Esophagus muscularis mucosa (tissue), 4 donors: ENCODE results near the gene GOLGA3. TPM values are rescaled to one million over a fixed set of nuclear protein-coding genes. Genes with fewer than 3 reads are reported as not detected.
"Not testable (repeated sequence)": the region's sequence is repeated elsewhere in the genome, so short reads cannot be mapped to it uniquely, and the experiment has no call there.

ENCODE experiments used
- DNase-seq: peaks from one replicate; pipeline ENCODE4 v3.0.0-alpha.2; 2017; ENCODE audit errors: extremely low spot score
- H3K27ac ChIP-seq, 4 donors: fragments of 200-600 bp; sonication (generic); replicated peaks in 1 of 4; 1 replicate in 3 of 4; 2 replicates in 1 of 4; pipeline ENCODE4 v1.5.1; 2016 to 2019; ENCODE audit warnings: mild to moderate bottlenecking in 1 of 4
- H3K27me3 ChIP-seq, 4 donors: fragments of 200-600 bp; sonication (generic); one replicate each; pipeline versions ENCODE4 v1.5.1 to v1.6.0; 2016 to 2019
- H3K36me3 ChIP-seq, 4 donors: fragments of 200-600 bp; sonication (generic); one replicate each; pipeline ENCODE4 v1.5.1; 2016 to 2019
- H3K4me1 ChIP-seq, 4 donors: fragments of 200-600 bp; sonication (generic); one replicate each; pipeline ENCODE4 v1.5.1; 2016 to 2019
- H3K4me3 ChIP-seq, 4 donors: fragments of 200-600 bp; sonication (generic); 1 replicate in 2 of 4; 2 replicates in 2 of 4; pipeline ENCODE4 v1.5.1; 2016 to 2019; ENCODE audit warnings: mild to moderate bottlenecking in 4 of 4, moderate library complexity in 1 of 4
- H3K9me3 ChIP-seq, 4 donors: fragments of 200-600 bp; sonication (generic); 1 replicate in 3 of 4; 2 replicates in 1 of 4; pipeline ENCODE4 v1.5.1; 2016 to 2019
- EP300 ChIP-seq: sonication (generic); formaldehyde crosslinking; IDR thresholded peaks from one replicate; pipeline ENCODE4 v1.6.1; 2017; ENCODE audit warnings: antibody characterized with exemption
- POLR2A ChIP-seq: fragments of 450-650 bp; IDR thresholded peaks from one replicate; pipeline ENCODE4 v1.6.1; 2017; ENCODE audit warnings: antibody characterized with exemption, moderate library complexity, mild to moderate bottlenecking, low read depth
- POLR2AphosphoS5 ChIP-seq, 2 donors: sonication (generic); formaldehyde crosslinking; IDR thresholded peaks; one replicate each; pipeline ENCODE4 v1.6.1; 2017; ENCODE audit warnings: antibody characterized with exemption in 2 of 2
- WGBS: methylation state at CpG from one replicate; pipeline ENCODE4 v1.1.5; 2018; 5-methylcytosine and 5-hydroxymethylcytosine counted together
- intact Hi-C: fragments of 100-400 bp; cut with DNase I; formaldehyde crosslinking; loops from one replicate; pipeline ENCODE4 v1.15.1; 2023
- total RNA-seq, 4 donors: library from RNA; depleted of rRNA; stranded (reverse); fragments of >200 nt; gene quantifications; one replicate each; pipeline versions ENCODE4 v1.1.0 to v1.2.1, GENCODE V29; 2016
- TF ChIP-seq, protein P1 (sequence below), 3 experiments: fragments of 200-600 bp in 2 of 3; fragments of 450-650 bp in 1 of 3; sonication (generic) in 2 of 3; IDR thresholded peaks; one replicate each; pipeline ENCODE4 v1.5.1; 2017 to 2019; ENCODE audit warnings: antibody characterized with exemption in 3 of 3, mild to moderate bottlenecking in 2 of 3, moderate library complexity in 1 of 3

The GOLGA3 gene
- total RNA-seq, 4 donors from 2014 or later, result 72.3 to 123 (median 93.4) TPM

DNA sequence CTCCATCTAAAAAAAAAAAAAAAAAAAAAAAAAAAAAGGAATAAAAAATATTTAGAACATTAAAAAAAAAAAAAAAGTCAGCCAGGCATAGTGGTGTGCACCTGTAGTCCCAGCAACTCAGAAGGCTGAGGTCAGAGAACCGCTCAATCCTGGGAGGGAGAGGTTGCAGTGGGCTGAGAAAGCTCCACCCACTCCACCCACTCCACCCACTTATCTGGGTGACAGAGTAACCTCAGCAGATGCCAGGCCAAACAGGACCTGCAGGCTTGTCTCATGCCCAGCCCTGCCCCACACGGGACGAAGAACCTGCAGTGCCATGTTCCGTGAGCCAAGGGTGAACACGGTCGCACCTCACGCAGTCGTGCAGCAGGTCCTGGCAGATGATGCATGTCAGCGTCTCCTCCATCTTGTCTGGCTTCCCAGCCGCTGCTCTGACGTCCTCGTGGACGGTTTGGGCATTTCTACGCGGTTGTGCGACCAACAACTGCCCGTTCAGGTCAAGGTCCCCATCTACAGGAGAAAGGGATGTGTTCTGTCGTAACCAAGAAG lies 30.1 kb upstream of the GOLGA3 start:
- intact Hi-C loops, result no loop called here
- H3K4me3 ChIP-seq, result no peak overlapping the region
- 96% methylated on average over 18 of the region's 18 CpGs for WGBS
- H3K36me3 ChIP-seq, result peaks cover 80 to 94% (median 90%) of the 10 kb centered on the region in 4 donors
- no peak for DNase-seq
- no peaks in the 10 kb centered on the region for H3K9me3 ChIP-seq
- no peaks in the 10 kb centered on the region for H3K4me1 ChIP-seq
- TF ChIP-seq POLR2A (no peak), EP300 (no peak), POLR2AphosphoS5 (IDR thresholded peaks at IDR 0.05) (no peak)
- TF ChIP-seq, protein P1, sequence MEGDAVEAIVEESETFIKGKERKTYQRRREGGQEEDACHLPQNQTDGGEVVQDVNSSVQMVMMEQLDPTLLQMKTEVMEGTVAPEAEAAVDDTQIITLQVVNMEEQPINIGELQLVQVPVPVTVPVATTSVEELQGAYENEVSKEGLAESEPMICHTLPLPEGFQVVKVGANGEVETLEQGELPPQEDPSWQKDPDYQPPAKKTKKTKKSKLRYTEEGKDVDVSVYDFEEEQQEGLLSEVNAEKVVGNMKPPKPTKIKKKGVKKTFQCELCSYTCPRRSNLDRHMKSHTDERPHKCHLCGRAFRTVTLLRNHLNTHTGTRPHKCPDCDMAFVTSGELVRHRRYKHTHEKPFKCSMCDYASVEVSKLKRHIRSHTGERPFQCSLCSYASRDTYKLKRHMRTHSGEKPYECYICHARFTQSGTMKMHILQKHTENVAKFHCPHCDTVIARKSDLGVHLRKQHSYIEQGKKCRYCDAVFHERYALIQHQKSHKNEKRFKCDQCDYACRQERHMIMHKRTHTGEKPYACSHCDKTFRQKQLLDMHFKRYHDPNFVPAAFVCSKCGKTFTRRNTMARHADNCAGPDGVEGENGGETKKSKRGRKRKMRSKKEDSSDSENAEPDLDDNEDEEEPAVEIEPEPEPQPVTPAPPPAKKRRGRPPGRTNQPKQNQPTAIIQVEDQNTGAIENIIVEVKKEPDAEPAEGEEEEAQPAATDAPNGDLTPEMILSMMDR (IDR thresholded peaks at IDR 0.05), result no peak
- no peaks in the 10 kb centered on the region for H3K27me3 ChIP-seq
- H3K27ac ChIP-seq, result no peak overlapping the region

DNA sequence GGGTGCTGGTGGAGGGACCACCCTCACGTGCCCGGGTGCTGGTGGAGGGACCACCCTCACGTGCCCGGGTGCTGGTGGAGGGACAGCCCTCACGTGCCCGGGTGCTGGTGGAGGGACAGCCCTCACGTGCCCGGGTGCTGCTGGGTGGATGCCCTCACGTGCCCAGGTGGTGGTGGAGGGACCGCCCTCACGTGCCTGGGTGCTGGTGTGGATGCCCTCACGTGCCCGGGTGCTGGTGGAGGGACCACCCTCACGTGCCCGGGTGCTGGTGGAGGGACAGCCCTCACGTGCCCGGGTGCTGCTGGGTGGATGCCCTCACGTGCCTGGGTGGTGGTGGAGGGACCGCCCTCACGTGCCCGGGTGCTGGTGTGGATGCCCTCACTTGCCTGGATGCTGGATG lies 28.4 kb upstream of the GOLGA3 start:
- H3K4me3 ChIP-seq, H3K4me1 ChIP-seq, intact Hi-C loops, H3K27ac ChIP-seq, H3K9me3 ChIP-seq, DNase-seq, H3K27me3 ChIP-seq: not testable (repeated sequence)
- H3K36me3 ChIP-seq, result peaks cover 94 to 100% (median 99%) of the 10 kb centered on the region in 4 donors
- WGBS, result 87% methylated on average over 9 of the region's 21 CpGs

DNA sequence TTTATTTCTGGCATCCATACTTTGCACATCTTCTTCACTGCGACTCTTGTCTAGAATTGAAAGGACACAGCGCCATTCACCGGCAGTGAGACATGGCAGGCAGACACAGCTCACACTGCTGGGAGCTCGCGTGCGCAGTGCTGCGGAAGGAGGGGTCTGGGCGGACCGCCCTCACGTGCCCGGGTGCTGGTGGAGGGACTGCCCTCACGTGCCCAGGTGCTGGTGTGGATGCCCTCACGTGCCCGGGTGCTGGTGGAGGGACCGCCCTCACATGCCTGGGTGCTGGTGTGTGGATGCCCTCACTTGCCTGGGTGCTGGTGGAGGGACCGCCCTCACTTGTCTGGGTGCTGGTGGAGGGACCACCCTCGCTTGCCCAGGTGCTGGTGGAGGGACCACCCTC lies 27.9 kb upstream of the GOLGA3 start:
- TF ChIP-seq POLR2AphosphoS5 (IDR thresholded peaks at IDR 0.05) (no peak), EP300 (no peak), POLR2A (no peak)
- TF ChIP-seq, protein P1 (IDR thresholded peaks at IDR 0.05), result no peak
- Histone ChIP-seq H3K4me1 (no peaks in the 10 kb centered on the region), H3K27me3 (no peaks in the 10 kb centered on the region), H3K4me3 (no peak overlapping the region), H3K27ac (no peak overlapping the region), H3K36me3 (peaks cover 94 to 100% (median 99%) of the 10 kb centered on the region in 4 donors), H3K9me3 (no peaks in the 10 kb centered on the region)
- intact Hi-C loops, result no loop called here
- WGBS, result 98% methylated on average over 12 of the region's 17 CpGs
- no peak for DNase-seq

GRCh38 chr12:132855211-132855610 lies 26.5 kb upstream of the GOLGA3 start:
- 96% methylated on average over 14 of the region's 14 CpGs for WGBS
- H3K4me3 ChIP-seq, H3K9me3 ChIP-seq, intact Hi-C loops, H3K4me1 ChIP-seq, DNase-seq, H3K27ac ChIP-seq, H3K27me3 ChIP-seq: not testable (repeated sequence)
- H3K36me3 ChIP-seq, result peaks cover 93 to 100% (median 99%) of the 10 kb centered on the region in 4 donors

DNA sequence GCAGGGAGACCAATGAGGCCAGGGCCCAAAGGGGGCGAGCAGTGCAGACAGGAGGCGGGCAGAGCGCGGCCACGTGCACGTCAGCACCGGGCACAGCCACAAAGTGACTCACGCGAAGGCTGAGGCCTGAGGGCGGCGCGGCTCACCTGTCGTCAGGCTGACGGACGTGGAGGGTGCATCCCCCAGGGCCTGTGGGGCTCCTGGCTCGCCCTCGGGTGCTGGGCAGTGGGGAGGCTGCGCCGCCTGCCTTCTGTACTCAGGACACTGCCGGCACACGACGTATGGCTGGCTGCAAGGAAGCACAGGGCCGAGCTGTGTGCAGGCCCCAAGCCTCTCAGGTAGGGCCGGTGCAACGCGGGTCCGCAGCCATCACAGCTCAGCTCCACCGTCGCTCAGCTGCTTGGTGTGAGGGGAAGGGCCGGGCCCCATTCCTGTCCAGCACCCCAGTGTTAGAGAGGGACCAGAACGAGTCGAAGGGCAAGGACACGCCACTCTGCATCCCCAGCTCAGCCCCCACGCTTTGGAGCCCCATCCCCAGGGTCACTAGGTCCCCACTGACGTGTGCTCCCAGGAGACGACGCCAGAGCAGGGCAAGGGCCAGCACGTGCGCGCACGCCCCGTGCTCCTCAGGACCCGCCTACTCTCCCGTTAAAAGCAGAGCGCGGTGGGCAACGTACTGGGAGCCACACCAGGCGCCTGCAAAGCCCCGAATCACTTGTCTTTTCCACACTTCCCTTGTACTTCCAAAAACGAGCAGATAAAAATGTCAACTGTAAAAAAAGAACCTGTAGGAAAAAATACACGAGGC lies 24.8 kb upstream of the GOLGA3 start:
- Histone ChIP-seq H3K9me3 (no peaks in the 10 kb centered on the region), H3K36me3 (peaks cover 86 to 100% (median 98%) of the 10 kb centered on the region in 4 donors), H3K4me3 (no peak overlapping the region), H3K27me3 (no peaks in the 10 kb centered on the region), H3K4me1 (no peaks in the 10 kb centered on the region), H3K27ac (no peak overlapping the region)
- 96% methylated on average over 20 of the region's 51 CpGs for WGBS
- TF ChIP-seq POLR2AphosphoS5 (IDR thresholded peaks at IDR 0.05) (no peak), POLR2A (no peak), EP300 (no peak)
- TF ChIP-seq, protein P1 (IDR thresholded peaks at IDR 0.05), result no peak
- DNase-seq, result no peak
- intact Hi-C loops, result no loop called here
